Hippocampal formation (tissue), 2 donors: Measurements from ENCODE around the gene RNF208.
"Not testable (repeated sequence)": the region's sequence is repeated elsewhere in the genome, so short reads cannot be mapped to it uniquely, and the experiment has no call there.

Experiments
- DNase-seq, 2 donors: peaks; one replicate each; lab custom pipeline; 2025; lab: John Stamatoyannopoulos, UW

Gene RNF208

GRCh38 chr9:137253717-137254623, 31.9 kb upstream of the RNF208 start:
- DNase-seq = no peak

GRCh38 chr9:137252555-137253506, 30.8 kb upstream of the RNF208 start:
- DNase-seq = no peak

- DNase-seq = no peak
These were observed 29.6 kb upstream of the RNF208 start for GRCh38 chr9:137251490-137252268.

- DNase-seq = no peak
These were observed 29.1 kb upstream of the RNF208 start, which contains the start of gene STPG3 for GRCh38 chr9:137251194-137251461. Gene STPG3 (plus strand): TSS chr9:137251286. CDS start chr9:137251287, 1 bp downstream.

- DNase-seq = no peak
These were observed 28.5 kb upstream of the RNF208 start for GRCh38 chr9:137250329-137251193.

GRCh38 chr9:137247916-137248175, 25.8 kb upstream of the RNF208 start:
- DNase-seq = no peak

- no peak for DNase-seq
These were observed 25.3 kb upstream of the RNF208 start for GRCh38 chr9:137247135-137247915.

GRCh38 chr9:137245450-137246421, 23.7 kb upstream of the RNF208 start:
- no peak for DNase-seq

- no peak for DNase-seq
These were observed 22.7 kb upstream of the RNF208 start for GRCh38 chr9:137244486-137245449.

GRCh38 chr9:137243626-137244485, 21.8 kb upstream of the RNF208 start:
- DNase-seq = no peak

- DNase-seq = not testable (repeated sequence)
These were observed 21.2 kb upstream of the RNF208 start for GRCh38 chr9:137243266-137243625.

- DNase-seq = no peak
These were observed 20.5 kb upstream of the RNF208 start for GRCh38 chr9:137242269-137243203.

- DNase-seq = no peak
These were observed 19.6 kb upstream of the RNF208 start for GRCh38 chr9:137241490-137242268.

- DNase-seq = peak; percentile 99 to 100
These were observed 18.9 kb upstream of the RNF208 start, which contains the start of gene TUBB4B for GRCh38 chr9:137240841-137241489. Gene TUBB4B (plus strand): TSS chr9:137241287. CDS start chr9:137241361, 74 bp downstream.
